Stimulated activated CD4-positive, alpha-beta T cell treated with anti-CD3 and anti-CD28 coated beads, Interleukin-15, amount 100 ng/mL, for 48 hours (primary cell): ENCODE results near the gene CNGA1.

Experiments
- DNase-seq, 2 donors: peaks; one replicate each; pipeline ENCODE4 v3.0.0-alpha.2; 2020; ENCODE audit warnings: low read depth in 2 of 2

Gene CNGA1

DNA sequence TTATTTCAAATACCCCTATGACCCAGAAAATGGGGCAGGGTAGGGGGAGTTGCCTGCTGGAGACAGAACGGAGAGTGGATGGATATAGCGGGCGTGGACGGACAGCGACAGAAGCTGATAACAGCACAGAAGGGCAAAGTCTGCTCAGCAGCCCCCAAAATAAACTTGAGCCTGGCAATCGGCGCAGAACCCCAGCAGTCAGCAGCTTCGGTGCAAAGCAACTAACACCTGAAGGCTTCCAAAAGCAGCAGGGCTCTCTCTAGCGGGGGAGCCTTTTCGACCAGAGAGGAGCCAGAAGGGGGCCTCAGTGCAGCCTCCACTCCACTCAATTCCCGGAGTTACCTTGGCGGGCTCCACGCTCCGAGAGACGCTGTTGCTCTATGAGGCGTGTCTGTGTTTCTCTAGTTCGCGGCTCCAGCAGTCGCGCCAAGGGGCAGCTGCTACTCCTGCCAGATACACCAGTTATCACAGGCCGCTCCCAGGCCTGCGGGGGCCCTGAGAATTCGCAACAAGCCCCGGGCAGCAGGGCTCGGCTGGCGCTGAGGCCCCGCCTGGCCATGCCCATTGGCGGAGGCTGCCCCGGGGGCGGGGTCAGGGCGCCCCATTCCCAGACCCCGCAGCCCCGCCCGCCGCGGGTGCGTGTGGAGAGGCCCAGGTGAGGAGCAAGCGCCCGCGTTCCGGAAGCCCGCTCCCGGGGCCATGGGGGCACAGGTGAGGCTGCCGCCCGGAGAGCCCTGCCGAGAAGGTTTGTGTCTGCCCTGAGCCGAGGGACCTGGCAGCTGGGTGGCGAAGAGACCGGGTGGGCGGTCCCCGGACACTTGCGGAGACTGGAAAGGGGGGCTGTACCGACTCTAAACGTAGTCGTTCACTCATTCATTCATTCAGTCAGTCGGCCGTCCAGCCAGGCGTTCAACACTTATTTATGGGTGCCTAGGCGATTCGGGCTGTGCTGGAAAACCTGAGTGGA lies at the start of gene CNGA1, which contains the start of gene NIPAL1:
TSS of gene CNGA1 (minus strand) at position 541 of the 967 bp plus-strand sequence. CDS start 63,992 bp downstream, outside the sequence.
TSS of gene NIPAL1 (plus strand) at position 632 of the 967 bp plus-strand sequence. CDS start at position 700, 68 bp downstream.
- DNase-seq, result peak; percentile 16 to 66

DNA sequence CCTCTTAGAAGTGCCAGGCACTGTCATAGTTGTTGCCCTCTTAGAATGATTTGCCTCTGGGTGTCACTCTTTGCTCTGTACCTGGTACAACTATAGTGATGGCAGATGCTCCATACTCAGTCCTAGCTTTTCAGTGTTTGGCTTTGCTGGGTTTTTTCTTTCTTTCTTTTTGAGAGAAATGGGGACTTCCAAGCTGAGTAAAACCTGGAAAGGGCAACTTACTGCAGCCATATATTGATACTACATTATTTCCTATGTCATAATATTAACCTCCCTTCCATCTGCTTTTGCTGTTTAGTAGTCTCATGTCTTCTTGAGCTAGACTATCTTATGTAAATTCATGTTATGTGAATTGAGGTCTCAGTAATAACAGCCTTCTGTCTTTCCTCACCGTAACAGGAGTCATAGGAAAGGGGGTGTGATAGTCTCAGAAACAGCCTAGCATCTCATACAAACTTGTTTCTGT lies 49.1 kb upstream of the CNGA1 start:
- DNase-seq, result no peak

DNA sequence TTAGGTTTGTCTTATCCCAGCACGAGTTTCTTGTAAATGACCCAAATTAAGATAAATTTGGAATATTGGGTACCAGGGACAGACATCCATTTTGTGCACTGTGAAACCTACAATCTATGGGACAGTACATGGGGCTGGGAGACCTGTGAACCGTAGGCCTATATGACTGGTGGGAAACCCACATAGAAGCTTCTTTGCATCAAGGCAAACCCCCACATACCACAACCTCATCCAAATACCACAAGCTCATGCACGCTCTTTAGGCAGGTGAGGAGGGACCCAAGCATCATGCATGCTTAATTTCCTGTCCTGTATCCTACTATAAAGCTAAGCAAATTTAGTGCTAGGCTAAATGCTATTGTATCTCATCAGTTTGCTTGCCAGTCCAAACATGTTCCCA lies 47.9 kb upstream of the CNGA1 start:
- no peak for DNase-seq

DNA sequence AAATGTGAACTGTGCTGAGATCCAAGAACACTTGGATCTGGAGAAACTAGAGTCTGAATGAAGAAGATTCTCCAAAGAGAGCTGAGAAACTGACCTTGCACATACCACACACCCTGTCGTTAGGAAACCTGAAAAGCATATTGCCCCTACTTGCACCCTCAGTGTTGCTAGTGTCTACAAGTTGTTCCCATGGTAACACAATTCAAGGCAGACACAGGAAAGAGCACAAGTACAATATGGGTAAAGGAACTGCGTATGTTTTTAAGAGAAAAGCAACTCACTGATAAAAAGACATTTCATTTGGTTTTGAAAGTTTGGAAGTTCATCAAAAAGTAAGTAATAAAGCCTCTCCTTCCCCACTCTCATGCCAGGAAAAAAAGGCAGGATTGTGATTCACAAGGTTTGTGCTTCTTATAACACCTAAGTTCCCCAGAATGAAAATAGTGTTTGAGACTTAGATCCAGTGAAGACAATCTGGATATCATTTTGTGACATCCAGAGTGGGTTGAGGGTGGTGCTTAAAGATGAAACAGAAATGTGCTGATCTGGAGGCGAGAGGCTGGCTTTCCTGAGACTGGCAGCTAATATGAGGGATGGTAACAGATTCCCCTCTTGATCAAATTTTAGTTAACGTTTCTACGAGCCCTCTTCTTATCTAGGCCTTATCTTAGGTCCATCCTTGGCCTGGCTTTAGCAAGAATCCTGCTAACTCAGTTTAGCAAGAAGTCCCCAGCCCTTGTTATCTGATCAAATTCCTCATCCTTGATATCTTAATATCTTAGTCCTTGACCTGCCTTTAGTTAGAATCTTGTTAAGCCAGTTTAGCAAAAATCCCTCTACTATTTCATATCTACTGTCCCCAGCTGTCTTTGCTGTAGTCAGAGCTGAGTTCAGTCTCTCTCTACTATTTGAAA lies 42.4 kb upstream of the CNGA1 start:
- DNase-seq, result no peak

DNA sequence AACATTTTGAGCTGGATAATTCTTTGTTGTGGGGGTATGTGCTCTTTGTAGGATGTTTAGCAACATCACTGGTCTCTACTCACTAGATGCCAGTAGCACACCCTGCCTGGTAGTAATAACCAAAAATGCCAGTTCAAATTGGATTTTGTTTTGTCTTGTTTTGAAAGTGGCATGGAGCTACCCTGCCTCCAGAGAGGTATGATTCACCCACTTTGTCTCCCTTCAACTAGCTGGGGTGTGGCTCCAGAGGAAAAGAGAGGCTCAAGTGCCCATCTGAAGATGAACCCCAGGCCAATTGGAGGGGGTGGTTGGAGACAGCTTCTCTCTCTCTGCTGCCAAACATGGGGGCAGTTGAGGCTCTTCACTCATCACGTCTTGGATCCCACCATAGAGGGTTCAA lies 34.6 kb upstream of the CNGA1 start:
- no peak for DNase-seq

DNA sequence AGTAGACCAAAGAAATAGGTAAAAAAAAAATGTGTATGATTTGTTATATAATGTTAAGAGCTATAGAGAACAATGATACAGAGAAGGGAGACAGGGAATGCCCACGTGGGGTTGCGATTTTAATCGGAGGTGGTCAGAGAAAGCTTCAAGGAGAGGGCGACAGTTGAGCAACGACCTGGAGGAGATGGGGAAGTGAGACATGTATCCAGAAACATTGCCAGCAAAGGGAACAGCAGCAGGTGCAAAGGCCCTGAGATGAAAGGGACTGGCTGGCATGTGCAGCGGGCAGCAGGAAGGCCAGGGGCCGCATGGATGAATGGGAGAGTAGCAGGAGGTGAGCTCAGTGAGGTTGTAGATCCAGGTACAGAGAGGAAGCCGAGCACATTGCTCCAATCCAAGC lies 33.0 kb upstream of the CNGA1 start:
- DNase-seq, result no peak

DNA sequence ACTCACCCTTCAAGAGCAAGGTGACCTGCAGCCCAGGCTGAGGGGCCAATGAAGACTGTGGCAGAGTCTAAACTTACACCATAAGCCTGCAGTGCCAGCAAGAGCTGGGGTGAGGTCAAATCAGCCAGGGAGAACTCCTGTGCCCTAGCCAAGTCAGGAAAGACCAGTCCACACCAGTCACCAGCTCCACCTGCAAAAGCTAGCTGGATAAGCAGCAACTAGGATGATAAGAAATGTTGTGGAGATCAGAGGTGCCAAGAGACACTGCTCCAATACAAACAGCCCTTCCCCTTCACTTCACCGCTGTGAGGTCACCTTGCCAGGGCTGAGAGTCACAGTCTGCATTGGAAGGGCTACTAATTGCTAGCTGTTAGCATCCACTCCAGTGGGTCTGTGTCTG lies 31.4 kb upstream of the CNGA1 start:
- DNase-seq, result no peak

DNA sequence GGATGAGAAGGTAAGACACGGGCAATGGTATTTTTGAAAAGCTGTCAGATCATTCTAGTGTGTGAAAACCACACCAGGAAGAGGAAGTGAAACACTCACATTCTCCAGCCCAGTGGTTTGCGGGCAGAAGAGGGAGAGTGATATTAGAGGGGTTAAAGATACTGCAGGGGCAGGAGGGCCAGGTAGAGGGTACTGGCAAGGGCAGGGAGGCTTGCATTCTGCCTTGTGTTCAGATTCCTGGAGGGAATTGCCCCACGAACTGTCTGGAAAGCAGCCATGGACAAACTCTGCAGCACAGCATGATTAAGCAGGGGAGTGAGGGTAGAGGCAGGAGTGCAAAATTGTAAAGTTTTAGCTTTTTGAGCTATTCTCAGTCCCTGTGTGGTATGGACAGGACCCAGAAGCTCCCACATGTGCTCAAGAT lies 31.0 kb upstream of the CNGA1 start:
- DNase-seq, result peak; percentile 65 to 71

DNA sequence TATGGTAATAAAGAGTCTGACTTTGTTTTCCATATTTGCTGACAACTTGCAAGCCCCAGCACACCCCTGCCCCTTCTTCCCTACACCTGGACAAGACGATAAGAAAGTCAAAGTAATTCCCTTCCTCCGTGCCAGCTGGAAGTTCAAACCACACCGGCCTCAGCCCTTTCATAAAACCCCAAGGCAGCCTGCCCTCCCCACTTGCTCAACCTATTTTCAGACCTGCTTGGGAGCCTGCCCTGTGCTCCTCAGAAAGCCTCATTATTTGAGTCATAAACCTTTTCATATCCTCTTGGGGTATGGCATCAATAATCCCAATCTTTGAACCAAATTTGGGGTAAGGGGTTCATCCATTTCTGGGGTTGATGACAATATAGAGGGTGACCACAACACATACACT lies 29.6 kb upstream of the CNGA1 start:
- no peak for DNase-seq

DNA sequence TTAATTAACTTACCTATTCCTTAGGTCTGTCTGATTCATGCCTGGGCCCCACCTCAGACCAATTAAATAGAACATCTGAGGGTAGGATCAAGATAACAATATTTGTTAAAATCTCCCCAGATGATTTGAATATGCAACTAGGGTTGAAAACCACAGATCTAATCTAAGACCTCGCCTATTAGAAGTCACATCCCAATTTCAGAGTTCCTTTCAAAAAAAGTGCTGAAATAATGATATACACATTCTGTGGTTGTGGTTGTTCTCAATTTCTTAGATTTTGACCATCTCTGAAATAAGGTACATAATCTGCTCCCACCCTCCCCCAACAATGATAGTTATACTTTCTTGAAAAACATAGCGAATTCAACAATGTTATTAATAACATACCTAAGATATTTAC lies 27.8 kb upstream of the CNGA1 start:
- DNase-seq, result no peak

DNA sequence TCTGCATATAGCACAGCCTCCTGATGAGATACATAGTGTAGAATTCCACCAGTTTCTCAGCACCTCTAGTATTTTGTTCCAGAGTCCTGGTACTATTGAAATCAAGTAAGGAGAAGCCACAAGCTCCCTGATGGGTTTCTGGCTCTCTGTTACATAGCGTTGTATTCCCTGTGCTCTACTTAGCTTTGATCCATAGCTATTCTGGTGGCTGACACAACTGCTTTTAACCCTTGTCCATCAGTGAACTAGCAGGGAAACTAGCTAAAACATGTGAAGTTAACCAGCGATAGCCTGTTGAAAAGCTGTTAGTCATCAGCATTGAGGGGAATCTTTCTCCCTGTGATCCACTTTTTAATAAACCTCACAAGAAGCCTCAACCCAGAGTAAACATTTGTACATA lies 27.0 kb upstream of the CNGA1 start:
- no peak for DNase-seq

DNA sequence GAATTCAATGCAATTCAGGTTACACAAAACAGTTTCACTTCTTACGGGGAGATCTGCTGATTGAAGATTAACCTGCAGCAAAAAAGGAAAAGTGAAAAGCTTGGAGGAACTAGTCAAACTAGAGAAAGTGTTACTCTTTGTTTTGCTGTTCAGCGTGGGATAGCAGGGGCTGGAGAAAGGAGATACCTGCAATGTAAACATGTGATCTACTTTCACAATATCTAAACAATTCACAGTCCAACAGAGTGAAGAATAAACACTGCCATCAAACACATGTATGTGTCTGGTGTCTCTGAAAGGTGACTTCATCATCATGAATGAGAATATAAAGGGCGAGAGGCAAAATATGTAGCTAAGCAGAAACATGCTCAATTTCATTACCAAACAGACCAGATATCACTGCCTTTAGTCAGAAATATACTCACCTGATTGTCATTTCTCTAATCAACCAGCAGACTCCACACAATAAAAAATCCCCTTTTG lies 26.5 kb upstream of the CNGA1 start:
- DNase-seq, result no peak

DNA sequence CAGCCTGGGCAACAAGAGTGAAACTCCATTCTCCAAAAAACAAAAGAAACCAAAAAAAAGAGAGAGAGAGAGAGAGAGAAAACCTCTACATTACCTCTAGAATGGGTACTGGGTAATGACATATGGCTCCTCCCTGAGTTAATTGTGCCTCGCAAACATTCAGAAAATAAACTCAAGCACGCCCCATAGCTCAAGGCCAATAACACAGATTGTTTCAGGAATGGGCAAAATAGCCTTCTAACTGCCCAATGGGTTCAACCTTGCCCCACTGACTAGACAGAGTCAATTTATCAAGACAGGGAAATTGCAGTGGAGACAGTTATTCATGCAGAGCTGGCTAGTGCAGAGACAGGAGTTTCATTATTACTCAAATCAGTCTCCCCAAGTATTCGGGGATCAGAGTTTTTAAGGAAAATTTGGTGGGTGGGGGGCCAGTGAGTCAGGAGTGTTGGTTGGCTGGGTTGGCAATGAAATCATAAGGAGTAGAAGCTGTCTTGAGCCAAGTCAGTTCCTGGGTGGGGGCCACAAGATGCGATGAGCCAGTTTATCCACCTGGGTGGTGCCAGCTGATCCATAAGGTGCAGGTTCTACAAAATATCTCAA lies 25.2 kb upstream of the CNGA1 start:
- peak in 1 of 2 donors; percentile 27 for DNase-seq

DNA sequence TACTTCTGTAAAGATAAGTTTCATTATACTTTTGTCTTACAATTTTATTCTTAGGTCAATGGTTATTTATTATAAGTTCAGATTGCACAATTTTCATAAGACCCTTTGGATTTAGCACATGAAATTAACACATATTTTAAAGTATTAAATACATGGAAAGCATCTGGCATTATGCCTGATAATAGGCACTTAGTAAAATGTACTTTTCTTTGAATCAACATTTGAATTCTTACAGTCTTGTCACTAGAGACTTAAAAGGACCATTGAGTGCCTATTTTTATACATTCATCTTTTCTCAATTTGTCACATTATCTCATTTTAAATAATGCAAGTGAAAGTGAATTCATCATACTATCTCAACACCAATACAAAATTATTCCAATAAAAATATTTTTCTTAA lies 23.1 kb upstream of the CNGA1 start:
- DNase-seq, result no peak

DNA sequence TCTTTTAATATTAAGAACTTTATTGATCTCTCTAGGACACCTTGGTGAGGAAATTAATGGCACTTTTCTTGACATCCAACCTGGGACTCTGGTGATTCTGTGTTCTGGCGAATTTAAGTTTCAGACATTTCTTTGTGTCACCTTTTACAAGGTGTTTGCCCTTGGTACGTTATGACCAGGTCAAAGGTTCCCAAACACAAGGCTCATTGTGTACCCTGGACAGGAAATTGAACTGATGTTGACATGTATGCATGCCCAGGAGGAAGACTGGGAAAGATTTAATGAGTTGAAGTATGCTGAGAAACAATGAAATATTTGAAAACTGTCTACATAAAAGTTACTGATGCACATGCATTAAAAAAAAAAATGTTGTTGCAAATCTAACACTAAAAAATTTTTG lies 22.2 kb upstream of the CNGA1 start:
- no peak for DNase-seq

DNA sequence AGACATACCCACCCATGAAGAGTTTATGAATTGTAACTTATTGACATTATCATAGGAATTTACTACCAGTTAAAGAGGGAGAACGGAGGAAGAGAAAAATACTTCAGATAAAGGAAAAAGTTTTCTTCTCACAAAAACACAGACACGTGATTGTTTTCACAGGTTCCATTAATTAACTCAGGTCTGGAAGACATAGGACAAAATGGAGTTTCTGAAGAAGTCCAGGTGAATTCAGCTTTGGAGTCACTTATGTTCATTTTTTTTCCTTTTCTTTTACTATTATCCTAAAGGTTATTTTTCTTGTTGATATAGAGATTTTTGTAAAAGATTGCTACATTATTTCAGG lies 20.6 kb upstream of the CNGA1 start:
- DNase-seq, result no peak

DNA sequence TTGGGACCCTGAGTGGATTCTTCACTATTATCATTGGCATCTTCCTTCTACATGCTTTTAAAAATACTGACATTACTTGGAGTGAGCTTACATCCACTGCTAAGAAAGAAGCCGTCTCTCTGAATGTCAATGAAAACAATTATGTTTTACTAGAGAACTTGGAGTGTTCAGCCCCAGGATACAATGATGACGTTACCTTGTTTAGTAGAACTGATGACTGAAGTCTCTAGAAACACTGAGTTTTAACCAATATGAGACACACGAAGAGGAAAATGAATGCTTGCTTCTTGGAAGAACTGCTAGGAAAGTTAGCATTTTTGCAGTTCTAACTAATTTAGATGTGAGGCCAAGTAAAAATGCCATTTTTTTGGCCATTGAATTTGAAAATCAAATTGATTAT lies 19.5 kb upstream of the CNGA1 start:
- no peak for DNase-seq

DNA sequence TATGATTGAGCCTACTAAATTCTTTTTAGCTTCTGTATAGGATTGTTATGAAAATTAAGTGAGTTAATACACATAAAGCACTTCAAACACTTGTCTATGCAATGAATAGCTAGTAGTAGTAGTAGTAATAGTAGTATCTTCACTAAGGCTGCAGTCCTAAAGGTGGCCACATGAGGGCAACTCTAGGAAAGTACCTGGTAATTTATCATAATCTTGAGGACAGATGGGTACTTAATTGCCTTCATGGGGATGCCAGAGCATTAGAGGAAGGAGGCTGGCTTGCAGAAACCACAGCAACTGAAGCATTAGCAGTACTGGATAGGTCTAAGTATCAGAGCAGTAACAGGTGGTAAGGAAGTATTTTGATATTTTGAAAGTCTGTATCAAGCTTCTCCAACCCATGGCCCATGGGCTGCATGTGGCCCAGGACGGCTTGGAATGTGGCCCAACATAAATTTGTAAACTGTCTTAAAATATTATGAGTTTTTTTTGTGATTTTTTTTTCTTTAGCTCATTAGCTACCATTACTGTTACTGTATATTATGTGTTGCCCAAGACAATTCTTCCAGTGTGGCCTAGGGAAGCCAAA lies 17.4 kb upstream of the CNGA1 start:
- peak; percentile 31 to 59 for DNase-seq

DNA sequence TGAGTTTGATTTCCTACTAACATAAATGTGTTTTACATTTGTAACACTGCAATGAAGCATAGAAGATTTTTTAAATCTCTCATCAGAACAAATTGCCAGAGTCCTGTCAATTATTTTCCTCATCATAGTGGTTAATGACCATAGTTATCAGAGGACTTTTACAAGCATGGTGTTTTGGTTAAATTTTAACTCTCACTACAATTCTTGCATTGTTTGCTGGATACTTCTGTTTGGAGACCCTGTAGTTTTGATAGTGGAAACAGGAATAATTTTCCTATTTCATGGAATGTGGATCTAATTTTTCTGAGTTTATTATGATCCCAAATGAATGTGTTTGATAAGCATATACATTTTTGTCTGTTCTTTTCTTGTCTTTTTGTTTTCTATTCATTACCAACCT lies 16.9 kb upstream of the CNGA1 start:
- DNase-seq, result no peak

DNA sequence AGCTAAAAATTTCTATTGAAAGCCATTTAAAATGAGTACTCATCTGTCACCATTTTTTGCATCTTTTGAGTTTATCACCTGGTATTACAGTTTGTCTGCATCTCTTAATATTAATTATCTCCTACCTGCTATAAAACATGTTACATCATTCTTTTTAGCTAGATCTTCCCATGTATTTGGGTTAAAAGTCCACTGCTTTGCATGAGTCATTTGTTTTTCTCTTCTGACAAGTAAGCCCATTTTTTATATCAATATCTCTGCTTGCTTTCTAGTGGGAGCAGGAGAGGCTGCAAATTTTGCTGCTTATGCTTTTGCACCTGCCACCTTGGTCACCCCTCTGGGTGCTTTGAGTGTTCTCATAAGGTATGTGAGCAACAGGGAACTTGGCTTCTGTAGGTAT lies 16.2 kb upstream of the CNGA1 start:
- no peak for DNase-seq

DNA sequence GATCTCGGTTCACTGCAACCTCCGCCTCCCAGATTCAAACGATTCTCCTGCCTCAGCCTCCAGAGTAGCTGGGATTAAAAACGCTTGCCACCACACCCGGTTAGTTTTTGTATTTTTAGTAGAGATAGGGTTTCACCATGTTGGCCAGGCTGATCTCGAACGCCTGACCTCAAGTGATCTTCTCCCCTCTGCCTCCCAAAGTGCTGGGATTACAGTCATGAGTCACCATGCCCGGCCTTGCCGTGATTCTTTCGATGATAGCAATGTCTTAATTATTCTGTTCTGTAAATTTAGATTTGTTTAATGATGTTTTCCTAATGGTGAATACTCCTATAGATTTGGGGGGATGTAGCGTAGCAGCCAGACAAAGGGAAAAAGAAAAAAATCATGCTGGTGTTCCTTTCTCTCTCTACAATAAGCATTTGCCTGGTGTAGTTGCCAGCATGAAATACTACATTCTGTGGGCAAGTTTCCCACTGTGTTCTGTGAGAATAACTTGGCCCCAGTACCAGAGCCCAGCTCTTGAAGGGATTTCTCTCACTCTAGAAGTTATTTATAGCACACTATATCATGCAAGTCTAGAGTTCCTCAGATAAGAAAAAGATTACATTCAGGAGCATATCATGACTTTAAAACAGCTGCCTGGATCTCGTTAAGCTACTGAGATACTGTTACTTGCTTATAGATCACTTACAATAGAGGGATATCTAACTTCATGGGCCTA lies 15.5 kb upstream of the CNGA1 start:
- DNase-seq, result no peak
